IMR-90 (cell line): Measurements from ENCODE around the gene NOTCH3. TPM values are rescaled to one million over a fixed set of nuclear protein-coding genes. Genes with fewer than 3 reads are reported as not detected.

Experiments used
- ATAC-seq: fragments of 200-7000 bp; cut with Tn5 transposase; 2 replicates; pipeline ENCODE4 v1.9.1; 2020; ENCODE audit warnings: low read depth, mild to moderate bottlenecking, moderate library complexity
- BruUV-seq: library from RNA; stranded (reverse); fragments of 400-500 nt; replicated peaks from 2 replicates; lab custom pipeline; 2021; lab: Mats Ljungman, UMichigan
- CTCF ChIA-PET: fragments of 300-600 bp; formaldehyde crosslinking; extraction: SDS; loops from one replicate; lab custom pipeline; 2021; ENCODE audit warnings: antibody characterized with exemption; lab: Yijun Ruan, JAX
- POLR2A ChIA-PET: fragments of 300-600 bp; sonication (Branson Sonifier 250); formaldehyde crosslinking; loops from one replicate; lab custom pipeline; 2022; ENCODE audit warnings: antibody characterized with exemption; ENCODE audit not compliant: unreplicated experiment; lab: Charles Lee
- DNase-seq: peaks from one replicate; pipeline ENCODE4 v3.0.0; 2013
- H2AFZ ChIP-seq: replicated peaks from 2 replicates; pipeline ENCODE3; 2013; ENCODE audit warnings: low read length, mild to moderate bottlenecking; ENCODE audit not compliant: poor library complexity
- H2AK5ac ChIP-seq: 2 replicates; pipeline ENCODE4 v1.6.1; 2013; ENCODE audit warnings: low read depth, low read length, inconsistent platforms
- H2AK9ac ChIP-seq: replicated peaks from 2 replicates; pipeline ENCODE3; 2013; ENCODE audit warnings: mild to moderate bottlenecking, low read depth, low read length, moderate library complexity; ENCODE audit not compliant: poor library complexity
- H2BK120ac ChIP-seq: 2 replicates; pipeline ENCODE4 v1.6.1; 2013; ENCODE audit warnings: low read depth, low read length, inconsistent platforms
- H2BK15ac ChIP-seq: 3 replicates; pipeline ENCODE4 v1.6.1; 2013; ENCODE audit warnings: low read depth, low read length, inconsistent platforms
- H2BK20ac ChIP-seq: 2 replicates; pipeline ENCODE4 v1.6.1; 2013; ENCODE audit warnings: low read depth, mild to moderate bottlenecking, inconsistent platforms, low read length, moderate library complexity
- H2BK5ac ChIP-seq: 2 replicates; pipeline ENCODE4 v1.6.1; 2013; ENCODE audit warnings: mild to moderate bottlenecking, low read depth, low read length, inconsistent platforms; ENCODE audit not compliant: poor library complexity, severe bottlenecking
- H3K14ac ChIP-seq: replicated peaks from 2 replicates; pipeline ENCODE4 v1.6.1; 2013; ENCODE audit warnings: low read depth, low read length, inconsistent platforms
- H3K18ac ChIP-seq: 2 replicates; pipeline ENCODE4 v1.6.1; 2013; ENCODE audit warnings: low read depth, low read length, control low read depth
- H3K23ac ChIP-seq: 2 replicates; pipeline ENCODE4 v1.6.1; 2013; ENCODE audit warnings: low read depth, low read length, inconsistent platforms
- H3K27ac ChIP-seq: 2 replicates; pipeline ENCODE4 v1.5.1; 2013; ENCODE audit warnings: mild to moderate bottlenecking, control low read depth, low read length; ENCODE audit not compliant: insufficient read depth
- H3K27me3 ChIP-seq: 2 replicates; pipeline ENCODE4 v1.6.1; 2013; ENCODE audit warnings: low read length; ENCODE audit not compliant: control insufficient read depth, insufficient read depth
- H3K36me3 ChIP-seq: 2 replicates; pipeline ENCODE4 v1.6.1; 2013; ENCODE audit warnings: low read length, mixed read lengths; ENCODE audit not compliant: control insufficient read depth, insufficient read depth
- H3K4ac ChIP-seq: 2 replicates; pipeline ENCODE4 v1.6.1; 2013; ENCODE audit warnings: low read depth, low read length, inconsistent platforms
- H3K4me1 ChIP-seq: 2 replicates; pipeline ENCODE4 v1.6.1; 2013; ENCODE audit warnings: low read length, mixed read lengths; ENCODE audit not compliant: control insufficient read depth, insufficient read depth
- H3K4me2 ChIP-seq: 2 replicates; pipeline ENCODE4 v1.6.1; 2013; ENCODE audit warnings: low read depth, mild to moderate bottlenecking, control low read depth, low read length, moderate library complexity
- H3K4me3 ChIP-seq: 2 replicates; pipeline ENCODE4 v1.5.1; 2013; ENCODE audit warnings: low read depth, mild to moderate bottlenecking, control low read depth, low read length, moderate library complexity; ENCODE audit not compliant: insufficient read depth
- H3K56ac ChIP-seq: 2 replicates; pipeline ENCODE4 v1.6.1; 2013; ENCODE audit warnings: low read length, inconsistent platforms; ENCODE audit not compliant: insufficient read depth; ENCODE audit errors: extremely low read depth
- H3K79me1 ChIP-seq, 2 experiments: 2 replicates each; pipeline ENCODE4 v1.6.1; 2013; ENCODE audit warnings: low read length in 2 of 2, inconsistent platforms in 1 of 2, low read depth in 1 of 2
- H3K9ac ChIP-seq: 2 replicates; pipeline ENCODE4 v1.6.1; 2013; ENCODE audit warnings: low read depth, low read length, control low read depth
- H3K9me1 ChIP-seq: 2 replicates; pipeline ENCODE4 v1.6.1; 2013; ENCODE audit warnings: low read length, inconsistent platforms; ENCODE audit not compliant: insufficient read depth
- H3K9me3 ChIP-seq: 2 replicates; pipeline ENCODE4 v1.6.1; 2013; ENCODE audit warnings: low read length; ENCODE audit not compliant: control insufficient read depth, insufficient read depth
- H4K20me1 ChIP-seq: 2 replicates; pipeline ENCODE4 v1.6.1; 2013; ENCODE audit warnings: low read length, inconsistent platforms; ENCODE audit not compliant: insufficient read depth
- H4K5ac ChIP-seq: 2 replicates; pipeline ENCODE4 v1.6.1; 2013; ENCODE audit warnings: mild to moderate bottlenecking, low read depth, low read length, control low read depth
- H4K8ac ChIP-seq, 2 experiments: 2 replicates each; pipeline ENCODE4 v1.6.1; 2013; ENCODE audit warnings: low read depth in 2 of 2, low read length in 2 of 2, control low read depth in 1 of 2, inconsistent platforms in 1 of 2
- H4K91ac ChIP-seq: 2 replicates; pipeline ENCODE4 v1.6.1; 2013; ENCODE audit warnings: low read depth, low read length, inconsistent platforms; ENCODE audit not compliant: insufficient read depth
- BHLHE40 ChIP-seq: fragments of 150-350 bp; IDR thresholded peaks from 2 replicates; pipeline ENCODE4 v1.6.1; 2016; ENCODE audit warnings: mild to moderate bottlenecking, low read depth, low read length
- CEBPB ChIP-seq: IDR thresholded peaks from 2 replicates; pipeline ENCODE4 v1.6.1; 2012; ENCODE audit warnings: low read depth, low read length, improper control_type of control experiment
- CHD1 ChIP-seq: IDR thresholded peaks from 2 replicates; pipeline ENCODE4 v1.6.1; 2012; ENCODE audit warnings: low read depth, low read length, improper control_type of control experiment
- CTCF ChIP-seq: conservative IDR thresholded peaks from 2 replicates; pipeline ENCODE4 v1.5.1; 2012; ENCODE audit warnings: mild to moderate bottlenecking, low read depth, low read length, improper control_type of control experiment
- FOS ChIP-seq: fragments of 150-350 bp; IDR thresholded peaks from 2 replicates; pipeline ENCODE4 v1.6.1; 2016; ENCODE audit warnings: low read depth, low read length
- MAFK ChIP-seq: IDR thresholded peaks from 2 replicates; pipeline ENCODE4 v1.6.1; 2012; ENCODE audit warnings: low read depth, low read length, improper control_type of control experiment
- MAZ ChIP-seq: IDR thresholded peaks from 2 replicates; pipeline ENCODE4 v1.6.1; 2012; ENCODE audit warnings: low read depth, mild to moderate bottlenecking, low read length, improper control_type of control experiment, moderate library complexity, borderline replicate concordance
- MXI1 ChIP-seq: IDR thresholded peaks from 2 replicates; pipeline ENCODE4 v1.6.1; 2012; ENCODE audit warnings: low read depth, mild to moderate bottlenecking, low read length, moderate library complexity, borderline replicate concordance
- NFE2L2 ChIP-seq: fragments of 150-350 bp; IDR thresholded peaks from 2 replicates; pipeline ENCODE4 v1.6.1; 2016; ENCODE audit warnings: low read depth, mild to moderate bottlenecking, low read length
- POLR2A ChIP-seq: IDR thresholded peaks from 2 replicates; pipeline ENCODE4 v1.6.1; 2012; ENCODE audit warnings: mild to moderate bottlenecking, low read depth, low read length
- RAD21 ChIP-seq: IDR thresholded peaks from 2 replicates; pipeline ENCODE4 v1.6.1; 2012; ENCODE audit warnings: low read length, improper control_type of control experiment
- RCOR1 ChIP-seq: IDR thresholded peaks from 2 replicates; pipeline ENCODE4 v1.6.1; 2012; ENCODE audit warnings: mild to moderate bottlenecking, low read length, improper control_type of control experiment; ENCODE audit not compliant: insufficient replicate concordance
- RFX5 ChIP-seq: IDR thresholded peaks from 2 replicates; pipeline ENCODE4 v1.8.0; 2012; ENCODE audit warnings: low read depth, mild to moderate bottlenecking, low read length, moderate library complexity
- SMC3 ChIP-seq: fragments of 150-350 bp; IDR thresholded peaks from 2 replicates; pipeline ENCODE4 v1.6.1; 2016; ENCODE audit warnings: low read depth, mild to moderate bottlenecking, antibody characterized with exemption, low read length, moderate library complexity
- WGBS, 2 experiments: methylation state at CpG; one replicate each; pipeline versions ENCODE4 v1.1.5 to v1.1.7; 2013; ENCODE audit warnings: missing lambda C conversion rate in 2 of 2; ENCODE audit not compliant: insufficient read length in 1 of 2; ENCODE audit errors: extremely low coverage in 2 of 2; 5-methylcytosine and 5-hydroxymethylcytosine counted together
- dilution Hi-C: fragments of 300-500 bp; cut with HindIII; formaldehyde crosslinking; loops from one replicate; pipeline ENCODE4 v1.14.3; 2018; ENCODE audit warnings: low sequenced_read_pairs; ENCODE audit not compliant: unreplicated experiment
- in situ Hi-C: fragments of 300-500 bp; cut with MboI; formaldehyde crosslinking; loops from 3 replicates; pipeline ENCODE4 v1.14.3; 2019; ENCODE audit warnings: low sequenced_read_pairs, inconsistent platforms, mixed read lengths
- intact Hi-C: fragments of 100-400 bp; cut with micrococcal nuclease; formaldehyde crosslinking; loops from 2 replicates; pipeline ENCODE4 v1.10.0; 2022
- polyA plus RNA-seq, 3 experiments: library from polyadenylated mRNA; depleted of rRNA; stranded (reverse); fragments of >200 nt; gene quantifications; 2 replicates each; pipeline ENCODE4 v1.2.3, GENCODE V29; 2012; ENCODE audit warnings: low replicate concordance in 1 of 3
- total RNA-seq: library from RNA; depleted of rRNA; stranded (reverse); fragments of >200 nt; gene quantifications from 2 replicates; pipeline ENCODE4 v1.2.3, GENCODE V29; 2012
- TF ChIP-seq, protein P1 (sequence below): fragments of 150-350 bp; IDR thresholded peaks from 2 replicates; pipeline ENCODE4 v1.6.1; 2016; ENCODE audit warnings: low read depth, mild to moderate bottlenecking, low read length, moderate library complexity, borderline replicate concordance

Gene NOTCH3
- total and polyA plus RNA-seq, 2 of the 4 experiments (the other 2 are of a cell fraction), result 5.9 to 25.1 TPM

GRCh38 chr19:15124572-15125231 is 76.1 kb downstream of the NOTCH3 start:
- ChIA-PET CTCF (interaction anchor here (1.8 kb wide), 1 partner anchor 23 kb away, joined by 5 read pairs; no protein-coding TSS in a partner anchor), POLR2A (interaction anchor here (0.9 to 1.7 kb wide), 3 partner anchors 9 to 12 kb away, joined by 3 to 5 read pairs (median 3); no protein-coding TSS in a partner anchor)
- intact Hi-C loops (loop anchor here (1.0 kb wide), 1 partner anchor 12 kb away; no protein-coding TSS in a partner anchor), dilution Hi-C loops (no loop called here), in situ Hi-C loops (loop anchor here (25.0 kb wide), 1 partner anchor 1063 kb away; the partner anchor contains the start of genes AP1M1 and FAM32A)
- H4K5ac ChIP-seq, result peak overlapping the region; percentile 86; the same call in 1 of the 2 replicates
- no peak overlapping the region; the same call in 1 of the 2 replicates for H2BK20ac ChIP-seq
- no peaks in the 10 kb centered on the region for H3K9me3 ChIP-seq
- H3K4me2 ChIP-seq, result peak overlapping the region; percentile 88
- peak overlapping the region; percentile 93; the same call in 1 of the 2 replicates for H4K91ac ChIP-seq
- H2BK5ac ChIP-seq, result peak overlapping the region; percentile 92
- no peak overlapping the region for H3K18ac ChIP-seq
- peaks cover 6% of the 10 kb centered on the region for H3K4me1 ChIP-seq
- H3K27ac ChIP-seq, result peak overlapping the region; percentile 93
- peak overlapping the region; percentile 74; the same call in 1 of the 3 replicates for H2BK15ac ChIP-seq
- H2AK5ac ChIP-seq, result peak overlapping the region; percentile 97
- peak overlapping the region; percentile 82 for H2BK120ac ChIP-seq
- H3K36me3 ChIP-seq, result peaks cover 21% of the 10 kb centered on the region
- H4K8ac ChIP-seq, result peak overlapping the region; percentile 64 to 92; a peak in 2 of 4 replicates
- peak overlapping the region; percentile 9; the same call in 1 of the 2 replicates for H3K56ac ChIP-seq
- no peaks in the 10 kb centered on the region for H3K27me3 ChIP-seq
- no peak for TF ChIP-seq POLR2A
- no peak for TF ChIP-seq RAD21
- no peak for TF ChIP-seq RCOR1
- TF ChIP-seq RFX5, result no peak
- TF ChIP-seq MAFK, result no peak
- TF ChIP-seq, protein P1, sequence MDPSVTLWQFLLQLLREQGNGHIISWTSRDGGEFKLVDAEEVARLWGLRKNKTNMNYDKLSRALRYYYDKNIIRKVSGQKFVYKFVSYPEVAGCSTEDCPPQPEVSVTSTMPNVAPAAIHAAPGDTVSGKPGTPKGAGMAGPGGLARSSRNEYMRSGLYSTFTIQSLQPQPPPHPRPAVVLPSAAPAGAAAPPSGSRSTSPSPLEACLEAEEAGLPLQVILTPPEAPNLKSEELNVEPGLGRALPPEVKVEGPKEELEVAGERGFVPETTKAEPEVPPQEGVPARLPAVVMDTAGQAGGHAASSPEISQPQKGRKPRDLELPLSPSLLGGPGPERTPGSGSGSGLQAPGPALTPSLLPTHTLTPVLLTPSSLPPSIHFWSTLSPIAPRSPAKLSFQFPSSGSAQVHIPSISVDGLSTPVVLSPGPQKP, result no peak
- no peak for TF ChIP-seq CTCF
- TF ChIP-seq FOS, result no peak
- TF ChIP-seq NFE2L2, result no peak
- TF ChIP-seq MXI1, result no peak
- TF ChIP-seq MAZ, result no peak
- no peak for TF ChIP-seq BHLHE40
- TF ChIP-seq CHD1, result no peak
- TF ChIP-seq SMC3, result no peak
- no peak for TF ChIP-seq CEBPB
- H3K9me1 ChIP-seq, result no peaks in the 10 kb centered on the region
- DNase-seq, result no peak
- peak overlapping the region; percentile 78 for H3K4me3 ChIP-seq
- WGBS, 2 experiments, result 0% methylated on average over 14 of the region's 33 CpGs; no CpG with 5 or more reads in 1 of the 2 experiments
- peak overlapping the region; percentile 86 for H3K9ac ChIP-seq
- peak; percentile 8 for ATAC-seq
- peak overlapping the region; percentile 87; the same call in 1 of the 2 replicates for H3K14ac ChIP-seq
- H2AFZ ChIP-seq, result peak overlapping the region; percentile 99
- 0 out of 2 replicates have a peak, but pooled peaks cover 3% of the 10 kb centered on the region for H4K20me1 ChIP-seq
- H3K4ac ChIP-seq, result peak overlapping the region; percentile 91
- peak overlapping the region; percentile 86 for H3K23ac ChIP-seq
- BruUV-seq, result no TSS peak
- H3K79me1 ChIP-seq, result peaks cover 18 to 38% of the 10 kb centered on the region in 2 experiments
- peak overlapping the region; percentile 96 for H2AK9ac ChIP-seq
